Stimulated activated CD4-positive, alpha-beta T cell treated with anti-CD3 and anti-CD28 coated beads, Interleukin-4, amount 100 ng/mL, for 4 hours (primary cell): ENCODE results near the gene CARNS1.

Experiments used
- DNase-seq, 2 experiments: peaks; one replicate each; pipeline ENCODE4 v3.0.0-alpha.2; 2020

CARNS1 gene

GRCh38 chr11:67468759-67469507 lies 53.5 kb downstream of the CARNS1 start, which contains the start of gene TMEM134:
TMEM134 (minus strand) TSS chr11:67469251; CDS start chr11:67469192, 59 bp downstream.
- peak; percentile 88 to 96 for DNase-seq

DNA sequence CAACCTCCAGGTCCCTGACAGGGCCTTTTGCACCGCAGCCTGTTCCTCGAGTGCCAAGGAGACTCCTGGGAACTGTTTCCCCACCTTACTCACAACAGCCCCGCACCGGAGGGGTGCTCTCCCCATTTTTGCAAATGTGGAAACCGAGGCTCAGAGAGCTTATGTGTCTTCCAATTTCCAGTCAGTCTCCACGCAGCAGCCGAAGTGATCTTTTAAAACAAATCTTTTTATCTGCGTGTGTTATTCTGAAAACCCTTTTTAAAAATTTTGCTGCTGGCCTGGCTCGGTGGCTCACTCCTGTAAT lies 54.0 kb downstream of the CARNS1 start:
- no peak for DNase-seq

DNA sequence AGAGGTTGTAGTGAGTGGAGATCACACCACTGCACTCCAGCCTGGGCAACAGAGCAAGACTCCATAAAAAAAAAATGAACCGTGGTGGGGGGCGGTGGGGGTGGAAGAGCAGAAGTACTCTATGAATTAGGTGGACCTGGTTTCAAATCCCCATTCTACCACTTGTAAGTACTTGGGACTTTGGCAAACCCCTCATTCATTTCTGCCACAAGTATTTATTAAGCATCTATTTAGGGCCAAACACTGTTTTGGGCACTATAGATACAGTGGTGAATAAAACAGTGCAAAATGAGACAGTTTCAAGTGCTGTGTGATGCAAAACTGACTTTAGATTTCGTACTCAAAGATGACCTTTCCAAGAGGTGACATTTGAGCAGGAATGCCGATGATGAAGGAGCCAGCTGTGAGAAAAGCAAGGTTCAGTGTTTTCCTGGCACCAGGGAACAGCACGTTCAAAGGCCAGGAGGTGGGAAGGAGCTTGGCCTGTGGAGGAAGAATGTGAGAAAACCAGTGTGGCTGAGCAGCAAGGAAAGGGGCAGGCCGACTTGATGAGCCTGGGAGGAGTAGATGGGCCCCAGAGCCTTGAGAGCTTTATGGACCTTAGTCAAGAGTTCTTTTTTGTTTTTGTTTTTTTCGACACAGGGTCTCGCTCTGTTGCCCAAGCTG lies 55.0 kb downstream of the CARNS1 start:
- DNase-seq = no peak

DNA sequence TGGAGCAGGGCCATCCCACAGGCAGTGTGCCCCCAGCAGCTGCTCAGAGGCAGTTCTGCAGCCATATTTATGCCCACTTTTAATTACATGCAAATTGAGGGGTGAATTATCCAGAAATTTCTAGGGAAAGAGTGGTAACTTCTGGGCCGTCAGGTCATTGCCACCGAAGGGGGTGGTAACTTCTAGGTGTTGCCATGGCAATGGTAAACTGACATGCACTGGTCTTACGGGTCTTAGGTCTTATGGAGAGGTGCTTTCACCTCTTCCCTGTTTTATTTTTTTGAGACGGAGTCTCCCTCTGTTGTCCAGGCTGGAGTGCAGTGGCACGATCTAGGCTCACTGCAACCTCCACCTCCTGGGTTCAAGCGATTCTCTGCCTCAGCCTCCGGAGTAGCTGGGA lies 57.4 kb downstream of the CARNS1 start:
- DNase-seq = no peak
